Vagina (tissue), 2 donors: ENCODE results near the gene NDUFA3. TPM values are rescaled to one million over a fixed set of nuclear protein-coding genes. Genes with fewer than 3 reads are reported as not detected.

ENCODE experiments used
- DNase-seq, 2 donors: peaks; one replicate each; pipeline ENCODE4 v3.0.0-alpha.2; 2017; ENCODE audit errors: extremely low spot score in 2 of 2
- H3K27ac ChIP-seq: fragments of 200-600 bp; sonication (generic); one replicate; pipeline ENCODE4 v1.5.1; 2019
- H3K27me3 ChIP-seq: fragments of 200-600 bp; sonication (generic); one replicate; pipeline ENCODE4 v1.5.1; 2019
- H3K36me3 ChIP-seq, 2 donors: fragments of 200-600 bp; sonication (generic); one replicate each; pipeline ENCODE4 v1.5.1; 2017 to 2019
- H3K4me1 ChIP-seq: fragments of 200-600 bp; sonication (generic); one replicate; pipeline ENCODE4 v1.5.1; 2019
- H3K4me3 ChIP-seq, 2 donors: fragments of 200-600 bp; sonication (generic); 1 replicate in 1 of 2; 2 replicates in 1 of 2; pipeline ENCODE4 v1.5.1; 2016 to 2019
- H3K9me3 ChIP-seq: fragments of 200-600 bp; sonication (generic); one replicate; pipeline ENCODE4 v1.5.1; 2019
- CTCF ChIP-seq, 3 experiments: fragments of 450-650 bp in 2 of 3; fragments of 200-600 bp in 1 of 3; sonication (generic) in 1 of 3; IDR thresholded peaks; one replicate each; pipeline ENCODE4 v1.5.1; 2017 to 2019; ENCODE audit warnings: antibody characterized with exemption in 3 of 3, mild to moderate bottlenecking in 2 of 3, moderate library complexity in 2 of 3
- POLR2A ChIP-seq, 2 donors: fragments of 450-650 bp; IDR thresholded peaks; one replicate each; pipeline ENCODE4 v1.6.1; 2017; ENCODE audit warnings: antibody characterized with exemption in 2 of 2, mild to moderate bottlenecking in 2 of 2, moderate library complexity in 2 of 2
- POLR2AphosphoS5 ChIP-seq, 2 donors: sonication (generic); formaldehyde crosslinking; IDR thresholded peaks; one replicate each; pipeline ENCODE4 v1.9.0; 2017; ENCODE audit warnings: antibody characterized with exemption in 2 of 2, mild to moderate bottlenecking in 2 of 2, low read depth in 1 of 2; ENCODE audit not compliant: insufficient read depth in 1 of 2
- intact Hi-C: fragments of 100-400 bp; cut with DNase I; formaldehyde crosslinking; loops from one replicate; pipeline ENCODE4 v1.15.1; 2023
- total RNA-seq: library from RNA; depleted of rRNA; stranded (reverse); fragments of >200 nt; gene quantifications from one replicate; pipeline ENCODE4 v1.2.3, GENCODE V29; 2016

Gene NDUFA3
- total RNA-seq, 1 donor from 2014 or later = 79.3 TPM

- no peaks in the 10 kb centered on the region for H3K4me1 ChIP-seq
- peaks cover 0 to 71% of the 10 kb centered on the region in 2 donors for H3K36me3 ChIP-seq
- no peak for TF ChIP-seq CTCF (IDR thresholded peaks at IDR 0.05)
- no peak for TF ChIP-seq POLR2A (IDR thresholded peaks at IDR 0.05)
- TF ChIP-seq POLR2AphosphoS5 (IDR thresholded peaks at IDR 0.05; ENCODE audit: insufficient read depth in 1 of 2, low read depth in 1 of 2) = no peak
- no peak for DNase-seq
- no peak overlapping the region for H3K27ac ChIP-seq
- H3K4me3 ChIP-seq = no peak overlapping the region
- no peaks in the 10 kb centered on the region for H3K9me3 ChIP-seq
- intact Hi-C loops = no loop called here
- no peaks in the 10 kb centered on the region for H3K27me3 ChIP-seq
These were observed 25.2 kb downstream of the NDUFA3 start for GRCh38 chr19:54127688-54128440.

GRCh38 chr19:54128441-54128725, 25.7 kb downstream of the NDUFA3 start:
- Histone ChIP-seq H3K4me3 (no peak overlapping the region), H3K27me3 (no peaks in the 10 kb centered on the region), H3K27ac (no peak overlapping the region), H3K36me3 (peaks cover 0 to 66% of the 10 kb centered on the region in 2 donors), H3K4me1 (no peaks in the 10 kb centered on the region), H3K9me3 (no peaks in the 10 kb centered on the region)
- intact Hi-C loops = no loop called here
- DNase-seq = no peak
- no peak for TF ChIP-seq CTCF (IDR thresholded peaks at IDR 0.05)
- TF ChIP-seq POLR2A (IDR thresholded peaks at IDR 0.05) = no peak
- no peak for TF ChIP-seq POLR2AphosphoS5 (IDR thresholded peaks at IDR 0.05; ENCODE audit: insufficient read depth in 1 of 2, low read depth in 1 of 2)

- H3K27me3 ChIP-seq = no peaks in the 10 kb centered on the region
- no peak for DNase-seq
- H3K36me3 ChIP-seq = peaks cover 0 to 60% of the 10 kb centered on the region in 2 donors
These were observed 26.4 kb downstream of the NDUFA3 start for GRCh38 chr19:54128796-54129616.

GRCh38 chr19:54129617-54129996, 27.0 kb downstream of the NDUFA3 start:
- Histone ChIP-seq H3K4me1 (no peaks in the 10 kb centered on the region), H3K9me3 (no peaks in the 10 kb centered on the region), H3K36me3 (peaks cover 0 to 54% of the 10 kb centered on the region in 2 donors), H3K27ac (no peak overlapping the region), H3K4me3 (no peak overlapping the region), H3K27me3 (no peaks in the 10 kb centered on the region)
- intact Hi-C loops = no loop called here
- TF ChIP-seq CTCF (IDR thresholded peaks at IDR 0.05) (no peak), POLR2AphosphoS5 (IDR thresholded peaks at IDR 0.05; ENCODE audit: insufficient read depth in 1 of 2, low read depth in 1 of 2) (no peak), POLR2A (IDR thresholded peaks at IDR 0.05) (no peak)
- no peak for DNase-seq

More at GRCh38 chr19:54128796-54129616, 26.4 kb downstream of the NDUFA3 start:
- no peaks in the 10 kb centered on the region for H3K4me1 ChIP-seq
- no peaks in the 10 kb centered on the region for H3K9me3 ChIP-seq
- H3K27ac ChIP-seq = no peak overlapping the region
- intact Hi-C loops = no loop called here
- no peak overlapping the region for H3K4me3 ChIP-seq
- no peak for TF ChIP-seq CTCF (IDR thresholded peaks at IDR 0.05)
- TF ChIP-seq POLR2A (IDR thresholded peaks at IDR 0.05) = no peak
- TF ChIP-seq POLR2AphosphoS5 (IDR thresholded peaks at IDR 0.05; ENCODE audit: insufficient read depth in 1 of 2, low read depth in 1 of 2) = no peak
